CD14-positive monocyte (primary cell): ENCODE measurements around the gene PRSS3. TPM values are rescaled to one million over a fixed set of nuclear protein-coding genes. Genes with fewer than 3 reads are reported as not detected.
"Not testable (repeated sequence)": the region's sequence is repeated elsewhere in the genome, so short reads cannot be mapped to it uniquely, and the experiment has no call there.

Source experiments
- DNase-seq, 3 donors: peaks; one replicate each; pipeline ENCODE4 v3.0.0-alpha.2; 2011 to 2022
- H2AFZ ChIP-seq: 2 replicates; pipeline ENCODE4 v1.6.0; 2012; ENCODE audit warnings: mild to moderate bottlenecking, low read depth, low read length, inconsistent platforms; ENCODE audit not compliant: insufficient read depth, poor library complexity, severe bottlenecking
- H3K27ac ChIP-seq, 2 donors: 1 replicate in 1 of 2; 2 replicates in 1 of 2; pipeline ENCODE4 v1.5.1; 2012 to 2013; ENCODE audit warnings: low read length in 2 of 2, control low read depth in 1 of 2, inconsistent platforms in 1 of 2, low read depth in 1 of 2, mild to moderate bottlenecking in 1 of 2
- H3K27me3 ChIP-seq, 2 donors: one replicate each; pipeline versions ENCODE4 v1.6.0 to v1.6.1; 2011 to 2013; ENCODE audit warnings: low read length in 2 of 2; ENCODE audit not compliant: control insufficient read depth in 2 of 2, insufficient read depth in 2 of 2
- H3K36me3 ChIP-seq, 2 donors: replicated peaks in 1 of 2; 1 replicate in 1 of 2; 2 replicates in 1 of 2; pipeline versions ENCODE4 v1.5.1 to v1.6.1; 2012 to 2013; ENCODE audit warnings: low read length in 2 of 2, control low read depth in 1 of 2, inconsistent platforms in 1 of 2, mild to moderate bottlenecking in 1 of 2; ENCODE audit not compliant: insufficient read depth in 2 of 2, control insufficient read depth in 1 of 2
- H3K4me1 ChIP-seq, 2 donors: 1 replicate in 1 of 2; 2 replicates in 1 of 2; pipeline versions ENCODE4 v1.5.1 to v1.6.1; 2012 to 2013; ENCODE audit warnings: low read length in 2 of 2, control low read depth in 1 of 2, inconsistent platforms in 1 of 2, mild to moderate bottlenecking in 1 of 2, moderate library complexity in 1 of 2; ENCODE audit not compliant: insufficient read depth in 2 of 2, control insufficient read depth in 1 of 2
- H3K4me2 ChIP-seq: replicated peaks from 2 replicates; pipeline ENCODE3; 2012; ENCODE audit warnings: low read length, moderate library complexity, mild to moderate bottlenecking; ENCODE audit not compliant: poor library complexity, severe bottlenecking; ENCODE audit errors: extremely low read depth
- H3K4me3 ChIP-seq, 3 experiments: fragments of 200-600 bp in 1 of 3; sonication (generic) in 1 of 3; replicated peaks in 1 of 3; 1 replicate in 2 of 3; 2 replicates in 1 of 3; pipeline ENCODE4 v1.5.1; 2011 to 2013; ENCODE audit warnings: low read length in 3 of 3, mild to moderate bottlenecking in 3 of 3, control low read depth in 2 of 3, low read depth in 2 of 3, inconsistent platforms in 1 of 3, moderate library complexity in 1 of 3
- H3K79me2 ChIP-seq: 2 replicates; pipeline ENCODE4 v1.6.0; 2012; ENCODE audit warnings: mild to moderate bottlenecking, control low read depth, inconsistent platforms, low read length, moderate library complexity; ENCODE audit not compliant: insufficient read depth
- H3K9ac ChIP-seq: 2 replicates; pipeline ENCODE4 v1.6.0; 2017; ENCODE audit warnings: low read length, mild to moderate bottlenecking; ENCODE audit not compliant: insufficient read depth, poor library complexity, severe bottlenecking
- H3K9me3 ChIP-seq, 2 donors: replicated peaks in 1 of 2; 1 replicate in 1 of 2; 2 replicates in 1 of 2; pipeline versions ENCODE4 v1.5.1 to v1.6.1; 2012 to 2013; ENCODE audit warnings: low read length in 2 of 2, control low read depth in 1 of 2; ENCODE audit not compliant: control insufficient read depth in 1 of 2, insufficient read depth in 1 of 2
- H4K20me1 ChIP-seq: 2 replicates; pipeline ENCODE4 v1.6.0; 2012; ENCODE audit warnings: mild to moderate bottlenecking, low read length, control low read depth, moderate library complexity; ENCODE audit not compliant: insufficient read depth
- H3K27ac Mint-ChIP-seq, 7 donors: one replicate each; pipeline ENCODE4 v1.8.0; 2020; ENCODE audit warnings: mild to moderate bottlenecking in 7 of 7, mixed read lengths in 7 of 7, moderate library complexity in 6 of 7, inconsistent platforms in 2 of 7
- H3K27me3 Mint-ChIP-seq, 3 donors: one replicate each; pipeline ENCODE4 v1.8.0; 2021 to 2022; ENCODE audit warnings: low read depth in 3 of 3, mild to moderate bottlenecking in 3 of 3, mixed read lengths in 3 of 3, moderate library complexity in 3 of 3, inconsistent platforms in 1 of 3
- H3K36me3 Mint-ChIP-seq, 2 donors: one replicate each; pipeline ENCODE4 v1.8.0; 2020; ENCODE audit warnings: mixed read lengths in 2 of 2, inconsistent platforms in 1 of 2, mild to moderate bottlenecking in 1 of 2
- H3K4me1 Mint-ChIP-seq: one replicate; pipeline ENCODE4 v1.8.0; 2020; ENCODE audit warnings: mild to moderate bottlenecking, mixed read lengths
- H3K4me3 Mint-ChIP-seq, 2 donors: one replicate each; pipeline ENCODE4 v1.8.0; 2020; ENCODE audit warnings: mild to moderate bottlenecking in 2 of 2, mixed read lengths in 2 of 2, moderate library complexity in 1 of 2
- H3K9me3 Mint-ChIP-seq, 7 donors: one replicate each; pipeline ENCODE4 v1.8.0; 2020 to 2022; ENCODE audit warnings: mixed read lengths in 7 of 7, mild to moderate bottlenecking in 6 of 7, moderate library complexity in 6 of 7, inconsistent platforms in 2 of 7
- WGBS: methylation state at CpG from one replicate; pipeline ENCODE4 v1.1.5; 2013; ENCODE audit warnings: missing lambda C conversion rate; ENCODE audit not compliant: insufficient coverage; 5-methylcytosine and 5-hydroxymethylcytosine counted together
- intact Hi-C, 2 donors: fragments of 100-400 bp; cut with micrococcal nuclease; formaldehyde crosslinking; loops; one replicate each; pipeline versions ENCODE4 v1.15.0 to v1.15.1; 2023
- polyA plus RNA-seq, 3 donors: library from polyadenylated mRNA; depleted of rRNA in 1 of 3; unstranded in 2 of 3; stranded (reverse) in 1 of 3; fragments of 300-500 nt in 2 of 3; fragments of >200 nt in 1 of 3; fragmentation: Illumina TruSeq in 2 of 3; gene quantifications; 1 replicate in 2 of 3; 2 replicates in 1 of 3; pipeline ENCODE4 v1.2.3, GENCODE V29; 2012 to 2021
- TF ChIP-seq, protein P1 (sequence below): fragments of 200-600 bp; IDR thresholded peaks from one replicate; pipeline ENCODE4 v1.8.0; 2022; ENCODE audit warnings: antibody characterized with exemption, mild to moderate bottlenecking

Gene PRSS3
- polyA plus RNA-seq, 3 donors: not detected

GRCh38 chr9:33799928-33800704 lies 4.8 kb downstream of the PRSS3 start:
- H3K36me3 ChIP-seq: no peaks in the 10 kb centered on the region
- no peak overlapping the region for H2AFZ ChIP-seq
- H3K36me3 Mint-ChIP-seq: no peaks in the 10 kb centered on the region
- TF ChIP-seq, protein P1, sequence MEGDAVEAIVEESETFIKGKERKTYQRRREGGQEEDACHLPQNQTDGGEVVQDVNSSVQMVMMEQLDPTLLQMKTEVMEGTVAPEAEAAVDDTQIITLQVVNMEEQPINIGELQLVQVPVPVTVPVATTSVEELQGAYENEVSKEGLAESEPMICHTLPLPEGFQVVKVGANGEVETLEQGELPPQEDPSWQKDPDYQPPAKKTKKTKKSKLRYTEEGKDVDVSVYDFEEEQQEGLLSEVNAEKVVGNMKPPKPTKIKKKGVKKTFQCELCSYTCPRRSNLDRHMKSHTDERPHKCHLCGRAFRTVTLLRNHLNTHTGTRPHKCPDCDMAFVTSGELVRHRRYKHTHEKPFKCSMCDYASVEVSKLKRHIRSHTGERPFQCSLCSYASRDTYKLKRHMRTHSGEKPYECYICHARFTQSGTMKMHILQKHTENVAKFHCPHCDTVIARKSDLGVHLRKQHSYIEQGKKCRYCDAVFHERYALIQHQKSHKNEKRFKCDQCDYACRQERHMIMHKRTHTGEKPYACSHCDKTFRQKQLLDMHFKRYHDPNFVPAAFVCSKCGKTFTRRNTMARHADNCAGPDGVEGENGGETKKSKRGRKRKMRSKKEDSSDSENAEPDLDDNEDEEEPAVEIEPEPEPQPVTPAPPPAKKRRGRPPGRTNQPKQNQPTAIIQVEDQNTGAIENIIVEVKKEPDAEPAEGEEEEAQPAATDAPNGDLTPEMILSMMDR: no peak
- no peak for DNase-seq
- no peaks in the 10 kb centered on the region for H4K20me1 ChIP-seq
- H3K9ac ChIP-seq: no peak overlapping the region
- peaks cover 0 to 12% (median 4%) of the 10 kb centered on the region in 7 donors for H3K9me3 Mint-ChIP-seq
- no peaks in the 10 kb centered on the region for H3K9me3 ChIP-seq
- H3K27me3 ChIP-seq: no peaks in the 10 kb centered on the region
- no peak overlapping the region for H3K27ac ChIP-seq
- H3K4me3 ChIP-seq: no peak overlapping the region
- no peak overlapping the region for H3K4me3 Mint-ChIP-seq
- no peaks in the 10 kb centered on the region for H3K79me2 ChIP-seq
- no peak overlapping the region for H3K27ac Mint-ChIP-seq
- peaks cover 4 to 15% (median 14%) of the 10 kb centered on the region in 3 donors for H3K27me3 Mint-ChIP-seq
- H3K4me1 ChIP-seq: no peaks in the 10 kb centered on the region
- no peak overlapping the region for H3K4me2 ChIP-seq
- 91% methylated on average over 8 of the region's 9 CpGs for WGBS
- no peaks in the 10 kb centered on the region for H3K4me1 Mint-ChIP-seq
- intact Hi-C loops: no loop called here

GRCh38 chr9:33800886-33801285 lies 5.5 kb downstream of the PRSS3 start:
- intact Hi-C loops: no loop called here
- Mint-ChIP-seq H3K4me3 (no peak overlapping the region), H3K9me3 (peaks cover 0 to 12% (median 4%) of the 10 kb centered on the region in 7 donors), H3K36me3 (no peaks in the 10 kb centered on the region), H3K4me1 (no peaks in the 10 kb centered on the region), H3K27ac (no peak overlapping the region), H3K27me3 (peaks cover 4 to 14% (median 11%) of the 10 kb centered on the region in 3 donors)
- H2AFZ ChIP-seq: no peak overlapping the region
- H4K20me1 ChIP-seq: no peaks in the 10 kb centered on the region
- no peaks in the 10 kb centered on the region for H3K9me3 ChIP-seq
- H3K4me2 ChIP-seq: no peak overlapping the region
- 95% methylated on average over 2 of the region's 2 CpGs for WGBS
- TF ChIP-seq, protein P1: no peak
- H3K36me3 ChIP-seq: no peaks in the 10 kb centered on the region
- H3K27me3 ChIP-seq: no peaks in the 10 kb centered on the region
- no peak for DNase-seq
- H3K9ac ChIP-seq: no peak overlapping the region
- H3K4me1 ChIP-seq: no peaks in the 10 kb centered on the region
- H3K79me2 ChIP-seq: no peaks in the 10 kb centered on the region
- H3K4me3 ChIP-seq: no peak overlapping the region
- no peak overlapping the region for H3K27ac ChIP-seq

- not testable (repeated sequence) for H3K27me3 ChIP-seq, H3K4me3 ChIP-seq, H3K27ac Mint-ChIP-seq
These were observed 6.7 kb downstream of the PRSS3 start for GRCh38 chr9:33801943-33802500.

More at GRCh38 chr9:33801943-33802500, 6.7 kb downstream of the PRSS3 start:
- H3K27ac ChIP-seq, H4K20me1 ChIP-seq, H2AFZ ChIP-seq, H3K36me3 Mint-ChIP-seq, DNase-seq, H3K79me2 ChIP-seq, H3K36me3 ChIP-seq, H3K9me3 ChIP-seq, H3K4me3 Mint-ChIP-seq, H3K9me3 Mint-ChIP-seq, H3K9ac ChIP-seq, H3K4me2 ChIP-seq, H3K4me1 ChIP-seq, H3K4me1 Mint-ChIP-seq, intact Hi-C loops: not testable (repeated sequence)
- no CpG with 5 or more reads among the region's 2 CpGs for WGBS
- H3K27me3 Mint-ChIP-seq: peaks cover 4 to 13% (median 7%) of the 10 kb centered on the region in 3 donors
